PC-9 (cell line): Measurements from ENCODE around the gene RAP1GAP2. TPM values are rescaled to one million over a fixed set of nuclear protein-coding genes. Genes with fewer than 3 reads are reported as not detected.

Source experiments
- BruUV-seq: library from RNA; stranded (reverse); fragments of 400-500 nt; replicated peaks from 2 replicates; lab custom pipeline; 2021; lab: Mats Ljungman, UMichigan
- CTCF ChIA-PET: fragments of 300-600 bp; sonication (Branson Sonifier 250); formaldehyde crosslinking; loops from one replicate; lab custom pipeline; 2022; ENCODE audit warnings: antibody characterized with exemption; lab: Charles Lee
- POLR2A ChIA-PET: fragments of 300-600 bp; sonication (Branson Sonifier 250); formaldehyde crosslinking; loops from one replicate; lab custom pipeline; 2022; ENCODE audit warnings: antibody characterized with exemption; ENCODE audit not compliant: unreplicated experiment; lab: Charles Lee
- DNase-seq, 2 experiments: peaks; one replicate each; pipeline versions ENCODE4 v3.0.0 to v3.0.0-alpha.2; 2015 to 2022; ENCODE audit warnings: mixed read lengths in 1 of 2
- H2AFZ ChIP-seq: fragments of 200-600 bp; sonication (generic); 2 replicates; pipeline ENCODE4 v1.8.1; 2017; ENCODE audit warnings: antibody characterized with exemption
- H3F3A ChIP-seq: fragments of 200-600 bp; sonication (generic); 2 replicates; pipeline ENCODE4 v1.8.1; 2017; ENCODE audit warnings: antibody characterized with exemption, mild to moderate bottlenecking, low read depth; ENCODE audit not compliant: insufficient read depth
- H3K27ac ChIP-seq: fragments of 200-600 bp; sonication (generic); 2 replicates; pipeline ENCODE4 v1.6.1; 2016; ENCODE audit warnings: mixed run types
- H3K27me3 ChIP-seq: fragments of 200-600 bp; sonication (generic); 2 replicates; pipeline ENCODE4 v1.6.1; 2016; ENCODE audit warnings: low read depth, mixed run types; ENCODE audit not compliant: insufficient read depth
- H3K36me3 ChIP-seq: fragments of 200-600 bp; sonication (generic); 2 replicates; pipeline ENCODE4 v1.6.1; 2016; ENCODE audit warnings: low read depth, mixed run types
- H3K4me1 ChIP-seq: fragments of 200-600 bp; sonication (generic); replicated peaks from 2 replicates; pipeline ENCODE4 v1.6.1; 2016; ENCODE audit warnings: mixed run types; ENCODE audit not compliant: insufficient read depth
- H3K4me2 ChIP-seq: fragments of 200-600 bp; sonication (generic); 2 replicates; pipeline ENCODE4 v1.6.1; 2017; ENCODE audit warnings: mixed run types
- H3K4me3 ChIP-seq: fragments of 200-600 bp; sonication (generic); 2 replicates; pipeline ENCODE4 v1.6.1; 2016; ENCODE audit warnings: mixed run types
- H3K79me2 ChIP-seq: fragments of 200-600 bp; sonication (generic); 2 replicates; pipeline ENCODE4 v1.6.1; 2017; ENCODE audit warnings: low read depth, mixed run types
- H3K9me2 ChIP-seq: fragments of 200-600 bp; sonication (generic); 2 replicates; pipeline ENCODE4 v1.8.1; 2017; ENCODE audit warnings: mild to moderate bottlenecking; ENCODE audit not compliant: insufficient read depth
- H3K9me3 ChIP-seq: fragments of 200-600 bp; sonication (generic); 2 replicates; pipeline ENCODE4 v1.8.1; 2016; ENCODE audit warnings: low read depth; ENCODE audit not compliant: insufficient read depth
- H4K20me1 ChIP-seq: fragments of 200-600 bp; sonication (generic); 2 replicates; pipeline ENCODE4 v1.8.1; 2017; ENCODE audit not compliant: insufficient read depth
- EZH2 ChIP-seq: fragments of 200-600 bp; sonication (generic); IDR thresholded peaks from 2 replicates; pipeline ENCODE4 v1.8.0; 2017; ENCODE audit warnings: antibody characterized with exemption, low read depth
- intact Hi-C: fragments of 100-400 bp; cut with micrococcal nuclease; formaldehyde crosslinking; loops from one replicate; pipeline ENCODE4 v1.10.0; 2022; ENCODE audit not compliant: unreplicated experiment
- total RNA-seq: library from RNA; stranded (reverse); gene quantifications from 2 replicates; pipeline ENCODE4 v1.2.3, GENCODE V29; 2021
- TF ChIP-seq, protein P1 (sequence below): fragments of 200-600 bp; sonication (generic); conservative IDR thresholded peaks from 2 replicates; pipeline ENCODE4 v1.6.1; 2017; ENCODE audit warnings: mixed run types, antibody characterized with exemption, mild to moderate bottlenecking, moderate library complexity

Gene RAP1GAP2
- total RNA-seq, 1 experiment from 2014 or later = 10.1 TPM

DNA sequence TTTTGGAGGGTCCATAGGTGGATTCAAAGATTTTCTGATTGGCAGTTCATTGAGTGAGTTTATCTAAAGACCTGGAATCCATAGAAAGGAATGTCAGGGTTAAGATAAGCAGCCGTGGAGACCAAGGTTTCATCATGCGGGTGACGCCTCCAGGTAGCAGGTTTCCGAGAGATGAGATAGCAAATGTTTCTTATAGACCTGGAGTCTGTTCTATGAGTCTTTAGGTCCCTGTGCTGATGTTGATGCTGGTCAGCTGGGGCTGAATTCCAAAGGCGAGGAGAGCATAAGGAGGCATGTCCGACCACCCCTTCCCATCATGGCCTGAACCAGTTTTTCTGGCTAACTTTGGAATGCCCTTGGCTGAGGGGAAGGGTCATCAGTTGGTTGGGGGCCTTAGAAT, 80.2 kb downstream of the RAP1GAP2 start:
- Histone ChIP-seq H3K4me1 (no peaks in the 10 kb centered on the region), H3K27me3 (no peaks in the 10 kb centered on the region), H3K36me3 (no peaks in the 10 kb centered on the region), H3K9me2 (no peaks in the 10 kb centered on the region), H3K27ac (no peak overlapping the region), H3K9me3 (no peaks in the 10 kb centered on the region), H3K4me2 (no peak overlapping the region), H4K20me1 (no peaks in the 10 kb centered on the region), H3K79me2 (no peaks in the 10 kb centered on the region), H2AFZ (no peak overlapping the region), H3F3A (no peaks in the 10 kb centered on the region), H3K4me3 (no peak overlapping the region)
- POLR2A ChIA-PET = no interaction called here
- no peak for DNase-seq
- intact Hi-C loops = no loop called here
- BruUV-seq = no TSS peak
- CTCF ChIA-PET = no interaction called here
- TF ChIP-seq, protein P1, sequence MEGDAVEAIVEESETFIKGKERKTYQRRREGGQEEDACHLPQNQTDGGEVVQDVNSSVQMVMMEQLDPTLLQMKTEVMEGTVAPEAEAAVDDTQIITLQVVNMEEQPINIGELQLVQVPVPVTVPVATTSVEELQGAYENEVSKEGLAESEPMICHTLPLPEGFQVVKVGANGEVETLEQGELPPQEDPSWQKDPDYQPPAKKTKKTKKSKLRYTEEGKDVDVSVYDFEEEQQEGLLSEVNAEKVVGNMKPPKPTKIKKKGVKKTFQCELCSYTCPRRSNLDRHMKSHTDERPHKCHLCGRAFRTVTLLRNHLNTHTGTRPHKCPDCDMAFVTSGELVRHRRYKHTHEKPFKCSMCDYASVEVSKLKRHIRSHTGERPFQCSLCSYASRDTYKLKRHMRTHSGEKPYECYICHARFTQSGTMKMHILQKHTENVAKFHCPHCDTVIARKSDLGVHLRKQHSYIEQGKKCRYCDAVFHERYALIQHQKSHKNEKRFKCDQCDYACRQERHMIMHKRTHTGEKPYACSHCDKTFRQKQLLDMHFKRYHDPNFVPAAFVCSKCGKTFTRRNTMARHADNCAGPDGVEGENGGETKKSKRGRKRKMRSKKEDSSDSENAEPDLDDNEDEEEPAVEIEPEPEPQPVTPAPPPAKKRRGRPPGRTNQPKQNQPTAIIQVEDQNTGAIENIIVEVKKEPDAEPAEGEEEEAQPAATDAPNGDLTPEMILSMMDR = no peak
- no peak for TF ChIP-seq EZH2

DNA sequence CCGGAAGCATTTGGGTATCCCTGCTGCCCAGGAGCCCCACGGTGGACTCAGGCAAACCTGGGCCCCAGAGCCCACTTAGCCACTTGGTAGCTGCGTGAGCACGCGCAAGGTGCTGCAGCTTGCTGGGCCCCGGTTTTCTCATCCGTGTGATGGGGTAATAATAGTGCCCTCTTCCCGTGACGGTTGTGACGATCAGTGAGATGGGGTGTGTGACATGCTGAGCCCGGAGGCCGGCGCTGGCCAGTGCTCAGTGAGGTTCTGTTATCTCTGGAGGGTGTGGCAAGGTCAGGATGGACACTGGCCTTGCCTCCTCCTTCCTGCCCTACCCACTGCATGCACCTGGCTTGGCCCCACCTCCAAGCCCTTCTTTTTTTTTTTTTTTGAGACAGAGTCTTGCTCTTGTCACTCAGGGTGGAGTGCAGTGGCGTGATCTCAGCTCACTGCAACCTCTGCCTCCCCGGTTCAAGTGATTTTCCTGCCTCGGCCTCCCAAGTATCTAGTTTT, 82.6 kb downstream of the RAP1GAP2 start:
- no peaks in the 10 kb centered on the region for H3K79me2 ChIP-seq
- no peak for DNase-seq
- no peaks in the 10 kb centered on the region for H3K9me2 ChIP-seq
- no peak overlapping the region for H2AFZ ChIP-seq
- H3K4me1 ChIP-seq = peaks cover 9% of the 10 kb centered on the region
- H3K27ac ChIP-seq = no peak overlapping the region
- TF ChIP-seq, protein P1 = no peak
- TF ChIP-seq EZH2 = no peak
- ChIA-PET POLR2A (interaction anchor here (0.6 kb wide), 1 partner anchor 757 kb away, joined by 6 read pairs; the partner anchor contains the start of gene SHPK), CTCF (no interaction called here)
- no peaks in the 10 kb centered on the region for H3F3A ChIP-seq
- intact Hi-C loops = no loop called here
- no TSS peak for BruUV-seq
- H3K27me3 ChIP-seq = no peaks in the 10 kb centered on the region
- no peaks in the 10 kb centered on the region for H3K9me3 ChIP-seq
- no peak overlapping the region for H3K4me3 ChIP-seq
- H4K20me1 ChIP-seq = no peaks in the 10 kb centered on the region
- no peak overlapping the region for H3K4me2 ChIP-seq
- no peaks in the 10 kb centered on the region for H3K36me3 ChIP-seq

DNA sequence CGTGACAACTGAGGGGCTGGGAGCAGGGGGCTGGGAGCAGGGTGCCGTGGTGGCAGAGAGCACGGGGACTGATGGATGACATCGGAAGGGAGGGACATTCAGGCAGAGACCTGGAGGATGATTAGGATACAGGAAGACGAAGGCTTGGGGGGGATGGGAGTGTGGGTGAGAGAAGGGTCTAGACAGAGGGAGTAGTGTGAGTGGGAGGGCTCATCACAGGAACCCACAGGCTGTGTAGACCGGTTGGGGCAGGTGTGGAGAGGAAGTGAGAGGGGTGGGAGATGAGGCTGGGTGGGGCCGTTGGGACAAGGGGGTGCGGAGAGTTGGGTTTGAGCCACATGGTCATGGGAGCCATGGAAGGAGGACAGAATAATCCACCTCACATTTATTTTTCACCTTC, 83.8 kb downstream of the RAP1GAP2 start:
- TF ChIP-seq, protein P1 = no peak
- no peak for TF ChIP-seq EZH2
- no peaks in the 10 kb centered on the region for H3K36me3 ChIP-seq
- no peaks in the 10 kb centered on the region for H4K20me1 ChIP-seq
- POLR2A ChIA-PET = no interaction called here
- CTCF ChIA-PET = no interaction called here
- no peak overlapping the region for H3K27ac ChIP-seq
- H3K4me2 ChIP-seq = no peak overlapping the region
- no peaks in the 10 kb centered on the region for H3K9me3 ChIP-seq
- no peak for DNase-seq
- H3K9me2 ChIP-seq = no peaks in the 10 kb centered on the region
- H2AFZ ChIP-seq = no peak overlapping the region
- intact Hi-C loops = no loop called here
- no peaks in the 10 kb centered on the region for H3K79me2 ChIP-seq
- BruUV-seq = no TSS peak
- peaks cover 11% of the 10 kb centered on the region for H3K4me1 ChIP-seq
- H3K4me3 ChIP-seq = no peak overlapping the region
- no peaks in the 10 kb centered on the region for H3F3A ChIP-seq
- H3K27me3 ChIP-seq = no peaks in the 10 kb centered on the region
